Breast epithelium (tissue), 4 donors: ENCODE data around the gene UPK3B. TPM values are rescaled to one million over a fixed set of nuclear protein-coding genes. Genes with fewer than 3 reads are reported as not detected.
A peak's percentile ranks its signal among the peaks of the same experiment; 100 is the strongest.
"Not testable (repeated sequence)": the region's sequence is repeated elsewhere in the genome, so short reads cannot be mapped to it uniquely, and the experiment has no call there.

ENCODE experiments used
- DNase-seq, 2 donors: peaks; one replicate each; pipeline ENCODE4 v3.0.0-alpha.2; 2019; ENCODE audit warnings: low spot score in 2 of 2
- H3K27ac ChIP-seq, 2 donors: fragments of 200-600 bp; sonication (generic) in 1 of 2; one replicate each; pipeline ENCODE4 v1.5.1; 2016 to 2019; ENCODE audit warnings: mild to moderate bottlenecking in 1 of 2
- H3K27me3 ChIP-seq, 2 donors: fragments of 200-600 bp; sonication (generic) in 1 of 2; one replicate each; pipeline versions ENCODE4 v1.5.1 to v1.6.0; 2017 to 2019; ENCODE audit warnings: control low read depth in 1 of 2, mild to moderate bottlenecking in 1 of 2
- H3K36me3 ChIP-seq: fragments of 200-600 bp; one replicate; pipeline ENCODE4 v1.5.1; 2019
- H3K4me1 ChIP-seq, 2 donors: fragments of 200-600 bp; sonication (generic); one replicate each; pipeline ENCODE4 v1.5.1; 2016 to 2019; ENCODE audit warnings: control low read depth in 1 of 2
- H3K4me3 ChIP-seq, 3 donors: fragments of 200-600 bp; sonication (generic); 1 replicate in 2 of 3; 2 replicates in 1 of 3; pipeline ENCODE4 v1.5.1; 2016 to 2019; ENCODE audit warnings: mild to moderate bottlenecking in 3 of 3, moderate library complexity in 2 of 3
- H3K9me3 ChIP-seq, 2 donors: fragments of 200-600 bp; sonication (generic) in 1 of 2; one replicate each; pipeline ENCODE4 v1.5.1; 2016 to 2019; ENCODE audit warnings: control low read depth in 1 of 2
- CTCF ChIP-seq, 3 donors: fragments of 450-650 bp; IDR thresholded peaks; one replicate each; pipeline ENCODE4 v1.5.1; 2016 to 2017; ENCODE audit warnings: antibody characterized with exemption in 3 of 3, mild to moderate bottlenecking in 3 of 3, moderate library complexity in 3 of 3
- POLR2A ChIP-seq: fragments of 450-650 bp; IDR thresholded peaks from one replicate; pipeline ENCODE4 v1.6.1; 2016; ENCODE audit warnings: antibody characterized with exemption, mild to moderate bottlenecking, moderate library complexity
- POLR2AphosphoS5 ChIP-seq, 3 donors: sonication (generic); formaldehyde crosslinking; IDR thresholded peaks; one replicate each; pipeline ENCODE4 v1.6.1; 2017; ENCODE audit warnings: antibody characterized with exemption in 3 of 3
- intact Hi-C: fragments of 100-400 bp; cut with DNase I; formaldehyde crosslinking; loops from one replicate; pipeline ENCODE4 v1.15.1; 2023; ENCODE audit warnings: low total_unique reads
- total RNA-seq, 3 donors: library from RNA; depleted of rRNA; stranded (reverse); fragments of >200 nt; gene quantifications; one replicate each; pipeline ENCODE4 v1.1.0, GENCODE V29; 2016

The UPK3B gene
- 10 to 100 TPM in 1 of 3 donors, 1 to 10 TPM in 2; 2.1 to 77.9 (median 5.9) TPM for total RNA-seq

GRCh38 chr7:76509931-76510877 lies at the start of gene UPK3B:
UPK3B (plus strand) TSS chr7:76510552; CDS start chr7:76510653, 101 bp downstream.
- no peak for DNase-seq
- intact Hi-C loops = no loop called here
- H3K27ac ChIP-seq = peak within 1 kb of the TSS in 1 of 2 donors; percentile 25

GRCh38 chr7:76460767-76461166 lies 49.6 kb upstream of the UPK3B start:
- H3K27me3 ChIP-seq, H3K27ac ChIP-seq, intact Hi-C loops, DNase-seq, H3K9me3 ChIP-seq, H3K4me1 ChIP-seq, H3K36me3 ChIP-seq, H3K4me3 ChIP-seq: not testable (repeated sequence)

More at GRCh38 chr7:76509931-76510877, at the start of gene UPK3B:
- no peaks in the 10 kb centered on the region for H3K27me3 ChIP-seq
- H3K4me3 ChIP-seq = no peak within 1 kb of the TSS
- H3K9me3 ChIP-seq = no peaks in the 10 kb centered on the region
- no peak for TF ChIP-seq CTCF (IDR thresholded peaks at IDR 0.05)
- no peak for TF ChIP-seq POLR2AphosphoS5 (IDR thresholded peaks at IDR 0.05)
- no peak for TF ChIP-seq POLR2A
- H3K4me1 ChIP-seq = no peaks in the 10 kb centered on the region
- H3K36me3 ChIP-seq = no peaks in the 10 kb centered on the region

DNA sequence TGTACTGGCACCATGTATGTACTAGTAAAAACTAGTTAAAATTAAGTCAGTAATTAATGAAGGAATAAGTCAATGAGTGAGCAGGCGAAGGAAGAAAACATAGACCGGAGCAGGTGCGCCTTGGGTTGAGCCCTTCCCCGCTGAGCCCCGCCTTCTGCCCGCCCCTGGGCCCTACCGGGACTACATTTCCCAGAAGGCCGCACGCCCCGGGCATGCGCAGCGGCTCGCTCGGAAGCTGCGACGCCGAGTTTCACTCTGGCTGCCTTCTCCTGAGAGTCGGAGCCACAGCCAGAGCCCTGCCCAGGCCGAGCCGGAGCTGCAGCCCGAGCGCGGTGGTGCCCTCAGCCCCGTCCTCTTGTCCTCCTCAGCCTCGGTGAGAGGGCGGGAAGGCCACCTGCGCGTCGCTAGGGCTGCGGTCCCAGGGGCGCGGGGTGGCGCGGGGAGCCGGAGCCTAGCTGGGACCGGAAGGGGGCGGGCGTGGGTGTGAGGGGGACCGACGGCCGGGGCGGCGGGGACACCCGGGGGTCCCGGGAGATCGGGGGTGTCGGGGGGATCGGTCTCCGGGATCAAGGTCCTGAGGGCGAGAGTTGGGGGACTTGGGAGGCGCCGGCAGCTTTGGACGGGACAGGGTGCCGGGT lies 48.8 kb upstream of the UPK3B start, which contains the start of gene DTX2:
Gene DTX2, plus strand, starts transcription at position 246 of the 638 bp plus-strand sequence. CDS start 18,801 bp downstream, outside the sequence.
- Histone ChIP-seq H3K4me3 (peak within 1 kb of the TSS; percentile 53 to 75 (median 54)), H3K27ac (peak within 1 kb of the TSS; percentile 66 to 88)
- DNase-seq, H3K4me1 ChIP-seq, intact Hi-C loops, H3K36me3 ChIP-seq, H3K27me3 ChIP-seq, H3K9me3 ChIP-seq: not testable (repeated sequence)

DNA sequence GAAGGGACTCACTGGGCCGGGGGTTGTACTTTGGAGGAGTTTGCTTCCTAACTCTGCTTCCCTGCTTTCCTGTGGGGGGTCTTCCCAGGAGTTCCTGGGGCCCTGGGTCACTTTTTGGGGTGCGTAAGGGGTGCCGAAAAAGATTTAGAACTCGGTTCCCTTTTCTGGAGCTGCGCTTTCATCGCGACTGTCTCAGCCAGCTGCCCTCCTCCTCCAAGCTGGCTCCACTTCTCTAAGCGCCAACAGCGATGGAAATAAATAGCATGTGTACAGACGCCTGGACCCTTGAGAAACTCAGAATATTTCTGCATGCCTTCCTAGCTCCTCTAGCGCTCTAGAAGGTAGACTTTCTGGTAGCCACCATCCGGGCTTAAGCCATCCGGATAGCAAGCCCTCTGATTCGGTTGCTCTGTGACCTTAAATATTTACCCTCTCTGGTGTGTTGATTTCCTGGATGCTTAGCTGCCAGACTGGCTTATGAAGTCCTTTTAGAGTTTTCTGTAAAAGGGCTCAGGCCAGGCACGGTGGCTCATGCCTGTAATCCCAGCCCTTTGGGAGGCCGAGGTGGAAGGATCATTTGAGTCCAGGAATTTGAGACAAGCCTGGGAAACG lies 48.0 kb upstream of the UPK3B start:
- H3K4me3 ChIP-seq, DNase-seq, H3K27ac ChIP-seq, H3K27me3 ChIP-seq, H3K36me3 ChIP-seq, H3K4me1 ChIP-seq, H3K9me3 ChIP-seq, intact Hi-C loops: not testable (repeated sequence)

GRCh38 chr7:76464959-76465358 lies 45.4 kb upstream of the UPK3B start:
- H3K4me3 ChIP-seq, H3K36me3 ChIP-seq, H3K27me3 ChIP-seq, H3K4me1 ChIP-seq, H3K9me3 ChIP-seq, H3K27ac ChIP-seq, DNase-seq, intact Hi-C loops: not testable (repeated sequence)

- H3K27ac ChIP-seq, DNase-seq, H3K4me1 ChIP-seq, H3K4me3 ChIP-seq, H3K9me3 ChIP-seq, H3K36me3 ChIP-seq, intact Hi-C loops, H3K27me3 ChIP-seq: not testable (repeated sequence)
These were observed 44.4 kb upstream of the UPK3B start for GRCh38 chr7:76465950-76466349.

- DNase-seq, H3K27me3 ChIP-seq, intact Hi-C loops, H3K9me3 ChIP-seq, H3K36me3 ChIP-seq, H3K4me1 ChIP-seq, H3K4me3 ChIP-seq: not testable (repeated sequence)
- peak overlapping the region in 1 of 2 donors; percentile 32 for H3K27ac ChIP-seq
These were observed 42.5 kb upstream of the UPK3B start for GRCh38 chr7:76467743-76468404.

- intact Hi-C loops, H3K4me1 ChIP-seq, H3K27ac ChIP-seq, H3K36me3 ChIP-seq, H3K4me3 ChIP-seq, H3K27me3 ChIP-seq, H3K9me3 ChIP-seq, DNase-seq: not testable (repeated sequence)
These were observed 38.7 kb upstream of the UPK3B start for GRCh38 chr7:76471556-76472221.

- DNase-seq, H3K36me3 ChIP-seq, H3K27ac ChIP-seq, H3K9me3 ChIP-seq, intact Hi-C loops, H3K4me1 ChIP-seq, H3K4me3 ChIP-seq, H3K27me3 ChIP-seq: not testable (repeated sequence)
These were observed 37.3 kb upstream of the UPK3B start for GRCh38 chr7:76473097-76473496.

GRCh38 chr7:76476280-76476679 lies 34.1 kb upstream of the UPK3B start:
- H3K27me3 ChIP-seq, H3K4me3 ChIP-seq, H3K4me1 ChIP-seq, H3K27ac ChIP-seq, intact Hi-C loops, H3K36me3 ChIP-seq, DNase-seq, H3K9me3 ChIP-seq: not testable (repeated sequence)
